Pancreas (tissue), 10 donors: ENCODE measurements around the gene SCML1. TPM values are rescaled to one million over a fixed set of nuclear protein-coding genes. Genes with fewer than 3 reads are reported as not detected.
"Not testable (repeated sequence)": the region's sequence is repeated elsewhere in the genome, so short reads cannot be mapped to it uniquely, and the experiment has no call there.

Experiments
- ATAC-seq, 4 donors: fragments of 200-7000 bp; cut with Tn5 transposase; one replicate each; pipeline versions ENCODE4 v1.8.0 to v1.9.1; 2020; ENCODE audit warnings: mild to moderate bottlenecking in 4 of 4, moderate library complexity in 4 of 4
- DNase-seq, 6 donors: peaks; one replicate each; pipeline ENCODE4 v3.0.0-alpha.2; 2020
- FAIRE-seq: peaks from 2 replicates; lab custom pipeline; 2012; peaks lifted over from hg19 to GRCh38; lab: Jason Lieb, UNC
- H3K27ac ChIP-seq, 4 donors: fragments of 200-600 bp; sonication (generic); 1 replicate in 3 of 4; 2 replicates in 1 of 4; pipeline versions ENCODE4 v1.5.0 to v1.8.0; 2020
- H3K27me3 ChIP-seq, 4 donors: fragments of 200-600 bp; one replicate each; pipeline ENCODE4 v1.8.0; 2021
- H3K36me3 ChIP-seq, 3 donors: fragments of 200-600 bp; sonication (generic) in 1 of 3; one replicate each; pipeline versions ENCODE4 v1.5.0 to v1.8.0; 2020 to 2021
- H3K4me1 ChIP-seq, 3 donors: fragments of 200-600 bp; one replicate each; pipeline ENCODE4 v1.8.0; 2021
- H3K4me3 ChIP-seq, 4 donors: fragments of 200-600 bp; sonication (generic) in 2 of 4; one replicate each; pipeline versions ENCODE4 v1.5.0 to v1.8.0; 2020 to 2021
- H3K9me3 ChIP-seq, 4 donors: fragments of 200-600 bp; one replicate each; pipeline ENCODE4 v1.8.0; 2021
- WGBS, 2 donors: extraction: QIAGEN DNeasy Blood & Tissue Kit; methylation state at CpG; one replicate each; pipeline ENCODE4 v1.1.7; 2013; 5-methylcytosine and 5-hydroxymethylcytosine counted together
- intact Hi-C, 3 donors: fragments of 100-400 bp; cut with DNase I; formaldehyde crosslinking; loops; one replicate each; pipeline versions ENCODE4 v1.11.1 to v1.14.2; 2022
- polyA plus RNA-seq, 2 donors: library from polyadenylated mRNA; stranded (reverse); fragments of 200-250 nt; gene quantifications; one replicate each; pipeline ENCODE4 v1.2.3, GENCODE V29; 2013
- total RNA-seq, 6 donors: library from RNA; stranded (reverse); fragmentation: NEBNext Ultra II Directional in 4 of 6; extraction: Animal tissue kit (Norgen Biotek cat#: 25700) in 4 of 6; gene quantifications; one replicate each; pipeline versions ENCODE4 v1.2.1 to v1.2.4, GENCODE V29; 2021 to 2023
- TF ChIP-seq, protein P1 (sequence below), 4 donors: fragments of 200-600 bp; sonication (generic) in 3 of 4; IDR thresholded peaks; one replicate each; pipeline versions ENCODE4 v1.5.0 to v1.8.0; 2021; ENCODE audit warnings: antibody characterized with exemption in 4 of 4
- donor health status: healthy with polysubstance abuse.
- donor health status: DM: no; HTN: no; CAD: no; lungs with moderate emphysema.
- donor health status: DM: no; HTN: no; CAD: no.
- donor health status: control.
- donor health status: control.
- donor health status: Bipolar disorder and iron deficiency.
- donor health status: DM: yes; HTN: yes; CAD: no.
- donor health status: DM: no; HTN: no; CAD: no.
- donor health status: DM: no; HTN: no; CAD: no.
- donor health status: DM: yes; HTN: yes; CAD: no.

SCML1 gene
- total and polyA plus RNA-seq, 8 donors: 3.8 to 15.5 (median 4.8) TPM

DNA sequence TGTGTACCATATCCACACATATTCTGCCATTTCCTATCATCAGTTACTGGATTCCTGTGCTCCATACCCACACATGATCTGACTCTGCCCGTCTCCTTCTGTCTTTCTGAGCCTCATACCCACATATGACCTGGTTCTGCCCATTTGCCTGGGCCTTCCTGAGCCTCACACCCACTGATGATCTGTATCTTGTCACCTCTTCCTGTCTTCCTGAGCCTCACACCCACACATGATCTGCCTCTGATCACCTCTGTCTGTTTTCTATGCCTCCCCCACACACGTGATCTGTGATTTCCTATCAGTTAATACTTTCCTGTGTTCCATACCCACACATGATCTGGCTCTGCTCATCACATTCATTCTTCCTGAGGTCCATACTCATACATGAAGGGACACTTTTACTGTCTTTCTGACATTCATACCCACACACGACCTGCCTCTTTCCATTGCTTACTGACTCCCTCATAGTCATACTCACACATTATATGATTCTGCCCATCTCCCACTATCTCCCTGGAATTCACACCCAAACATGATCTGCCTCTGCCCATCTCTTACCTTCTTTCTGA is 32.5 kb downstream of the SCML1 start:
- no peaks in the 10 kb centered on the region for H3K4me1 ChIP-seq
- intact Hi-C loops: no loop called here
- H3K27ac ChIP-seq: no peak overlapping the region
- H3K9me3 ChIP-seq: no peaks in the 10 kb centered on the region
- H3K27me3 ChIP-seq: peaks cover 0 to 7% (median 2%) of the 10 kb centered on the region in 4 donors
- no peak overlapping the region for H3K4me3 ChIP-seq
- 49 to 57% methylated on average over 3 of the region's 3 CpGs for WGBS, 2 donors
- FAIRE-seq: no peak
- DNase-seq: no peak
- TF ChIP-seq, protein P1, sequence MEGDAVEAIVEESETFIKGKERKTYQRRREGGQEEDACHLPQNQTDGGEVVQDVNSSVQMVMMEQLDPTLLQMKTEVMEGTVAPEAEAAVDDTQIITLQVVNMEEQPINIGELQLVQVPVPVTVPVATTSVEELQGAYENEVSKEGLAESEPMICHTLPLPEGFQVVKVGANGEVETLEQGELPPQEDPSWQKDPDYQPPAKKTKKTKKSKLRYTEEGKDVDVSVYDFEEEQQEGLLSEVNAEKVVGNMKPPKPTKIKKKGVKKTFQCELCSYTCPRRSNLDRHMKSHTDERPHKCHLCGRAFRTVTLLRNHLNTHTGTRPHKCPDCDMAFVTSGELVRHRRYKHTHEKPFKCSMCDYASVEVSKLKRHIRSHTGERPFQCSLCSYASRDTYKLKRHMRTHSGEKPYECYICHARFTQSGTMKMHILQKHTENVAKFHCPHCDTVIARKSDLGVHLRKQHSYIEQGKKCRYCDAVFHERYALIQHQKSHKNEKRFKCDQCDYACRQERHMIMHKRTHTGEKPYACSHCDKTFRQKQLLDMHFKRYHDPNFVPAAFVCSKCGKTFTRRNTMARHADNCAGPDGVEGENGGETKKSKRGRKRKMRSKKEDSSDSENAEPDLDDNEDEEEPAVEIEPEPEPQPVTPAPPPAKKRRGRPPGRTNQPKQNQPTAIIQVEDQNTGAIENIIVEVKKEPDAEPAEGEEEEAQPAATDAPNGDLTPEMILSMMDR (IDR thresholded peaks at IDR 0.05): no peak
- H3K36me3 ChIP-seq: no peaks in the 10 kb centered on the region
- ATAC-seq: no peak

DNA sequence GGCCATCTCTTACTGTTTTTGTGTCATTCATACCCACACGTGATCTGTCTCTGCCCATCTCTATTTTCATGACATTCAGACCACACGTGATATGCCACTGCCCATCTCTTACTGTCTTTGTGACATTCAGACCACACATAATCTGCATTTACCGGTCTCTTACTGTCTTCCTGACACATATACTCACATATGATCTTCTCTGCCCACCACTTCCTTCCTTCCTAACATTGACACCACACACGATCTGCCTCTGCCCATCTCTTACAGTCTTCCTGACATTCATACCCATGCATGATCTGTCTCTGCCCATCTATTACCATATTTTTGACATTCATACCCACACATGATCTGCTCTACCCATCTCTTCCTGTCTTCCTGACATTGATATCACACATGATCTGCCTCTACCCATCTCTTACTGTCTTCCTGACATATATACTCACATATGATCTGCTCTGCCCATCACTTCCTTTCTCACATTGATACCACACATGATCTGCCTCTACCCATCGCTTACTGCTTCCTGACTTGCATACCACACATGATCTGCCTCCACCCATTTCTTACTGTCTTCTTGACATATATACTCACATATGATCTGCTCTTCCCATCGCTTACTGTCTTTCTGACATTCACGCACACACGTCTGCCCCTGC is 36.1 kb downstream of the SCML1 start:
- DNase-seq (no peak), ATAC-seq (no peak), FAIRE-seq (no peak)
- TF ChIP-seq, protein P1 (IDR thresholded peaks at IDR 0.05): no peak
- H3K4me3 ChIP-seq: no peak overlapping the region
- 61 to 66% methylated on average over 8 of the region's 8 CpGs for WGBS, 2 donors
- no peaks in the 10 kb centered on the region for H3K4me1 ChIP-seq
- peaks cover 0 to 7% (median 2%) of the 10 kb centered on the region in 4 donors for H3K27me3 ChIP-seq
- no peaks in the 10 kb centered on the region for H3K9me3 ChIP-seq
- H3K27ac ChIP-seq: no peak overlapping the region
- intact Hi-C loops: no loop called here
- H3K36me3 ChIP-seq: no peaks in the 10 kb centered on the region

DNA sequence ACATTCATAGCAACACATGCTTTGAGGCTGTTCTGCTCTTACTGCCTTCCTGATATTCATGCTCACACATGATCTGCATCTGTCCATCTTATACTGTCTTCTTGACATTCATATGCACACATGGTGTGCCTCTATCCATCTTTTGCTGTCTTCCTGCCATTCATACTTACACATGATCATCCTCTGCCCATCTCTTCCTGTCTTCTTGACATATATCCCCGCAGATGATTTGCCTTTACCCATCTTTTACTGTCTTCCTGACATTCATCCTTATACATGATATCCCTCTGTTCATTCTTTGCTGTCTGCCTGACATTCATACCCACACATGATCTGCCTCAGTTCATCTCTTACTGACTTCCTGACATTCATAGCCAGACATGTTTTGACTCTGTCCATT is 36.8 kb downstream of the SCML1 start:
- no peaks in the 10 kb centered on the region for H3K4me1 ChIP-seq
- no peak overlapping the region for H3K4me3 ChIP-seq
- no peak for ATAC-seq
- H3K27me3 ChIP-seq: peaks cover 0 to 7% (median 2%) of the 10 kb centered on the region in 4 donors
- FAIRE-seq: no peak
- DNase-seq: no peak
- H3K36me3 ChIP-seq: no peaks in the 10 kb centered on the region
- no peak overlapping the region for H3K27ac ChIP-seq
- TF ChIP-seq, protein P1 (IDR thresholded peaks at IDR 0.05): no peak
- H3K9me3 ChIP-seq: no peaks in the 10 kb centered on the region
- intact Hi-C loops: no loop called here
- WGBS, 2 donors: 68 to 76% methylated on average over 1 of the region's 1 CpG

DNA sequence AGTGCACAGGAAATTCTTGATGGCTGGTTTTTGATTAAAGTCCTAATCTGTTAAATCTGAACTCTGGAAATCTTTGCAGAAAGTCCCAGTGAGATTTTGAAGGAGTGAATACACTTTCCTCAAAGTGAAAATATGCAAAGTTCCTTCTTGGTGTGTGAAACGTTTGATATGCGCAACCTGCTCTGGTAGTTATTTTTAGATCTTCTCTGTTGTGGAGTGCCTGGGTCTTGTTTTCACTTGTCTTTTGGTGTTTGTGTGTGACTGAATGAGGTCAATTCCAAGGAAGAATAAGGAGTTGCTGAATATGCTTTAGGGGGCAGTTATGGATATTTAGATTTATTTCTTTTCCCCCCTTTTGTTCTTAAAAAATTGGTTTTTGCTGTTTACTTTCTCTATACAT is 41.7 kb downstream of the SCML1 start:
- WGBS, 2 donors: 39% methylated on average over 2 of the region's 2 CpGs
- Histone ChIP-seq H3K36me3 (no peaks in the 10 kb centered on the region), H3K4me1 (no peaks in the 10 kb centered on the region), H3K27me3 (peaks cover 0 to 2% (median 0%) of the 10 kb centered on the region in 4 donors), H3K9me3 (no peaks in the 10 kb centered on the region), H3K4me3 (no peak overlapping the region), H3K27ac (no peak overlapping the region)
- ATAC-seq: no peak
- intact Hi-C loops: no loop called here
- no peak for DNase-seq
- no peak for FAIRE-seq
- TF ChIP-seq, protein P1 (IDR thresholded peaks at IDR 0.05): no peak

DNA sequence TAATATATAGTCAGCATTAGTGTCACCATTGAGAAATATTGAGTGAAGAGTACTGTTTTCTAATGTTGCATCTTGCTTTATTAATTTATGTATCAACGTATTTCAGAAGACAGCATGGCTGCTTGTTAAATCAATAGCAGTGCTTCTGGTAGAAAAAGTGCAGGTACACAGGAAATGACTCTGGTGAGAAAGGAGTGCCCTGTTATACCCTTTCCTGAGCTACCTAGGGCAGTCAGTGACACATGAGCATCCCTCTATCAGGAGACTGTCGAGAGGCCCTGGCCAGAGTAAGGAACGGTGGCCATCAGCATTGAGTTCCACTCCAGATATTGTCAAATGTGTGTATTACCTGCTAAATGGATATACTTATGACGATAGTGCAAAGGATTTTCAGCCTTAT is 42.1 kb downstream of the SCML1 start:
- FAIRE-seq (no peak), DNase-seq (no peak), ATAC-seq (no peak)
- Histone ChIP-seq H3K36me3 (no peaks in the 10 kb centered on the region), H3K4me3 (no peak overlapping the region), H3K9me3 (no peaks in the 10 kb centered on the region), H3K4me1 (no peaks in the 10 kb centered on the region), H3K27ac (no peak overlapping the region), H3K27me3 (no peaks in the 10 kb centered on the region)
- 77 to 87% methylated on average over 4 of the region's 4 CpGs for WGBS, 2 donors
- TF ChIP-seq, protein P1 (IDR thresholded peaks at IDR 0.05): no peak
- intact Hi-C loops: no loop called here

DNA sequence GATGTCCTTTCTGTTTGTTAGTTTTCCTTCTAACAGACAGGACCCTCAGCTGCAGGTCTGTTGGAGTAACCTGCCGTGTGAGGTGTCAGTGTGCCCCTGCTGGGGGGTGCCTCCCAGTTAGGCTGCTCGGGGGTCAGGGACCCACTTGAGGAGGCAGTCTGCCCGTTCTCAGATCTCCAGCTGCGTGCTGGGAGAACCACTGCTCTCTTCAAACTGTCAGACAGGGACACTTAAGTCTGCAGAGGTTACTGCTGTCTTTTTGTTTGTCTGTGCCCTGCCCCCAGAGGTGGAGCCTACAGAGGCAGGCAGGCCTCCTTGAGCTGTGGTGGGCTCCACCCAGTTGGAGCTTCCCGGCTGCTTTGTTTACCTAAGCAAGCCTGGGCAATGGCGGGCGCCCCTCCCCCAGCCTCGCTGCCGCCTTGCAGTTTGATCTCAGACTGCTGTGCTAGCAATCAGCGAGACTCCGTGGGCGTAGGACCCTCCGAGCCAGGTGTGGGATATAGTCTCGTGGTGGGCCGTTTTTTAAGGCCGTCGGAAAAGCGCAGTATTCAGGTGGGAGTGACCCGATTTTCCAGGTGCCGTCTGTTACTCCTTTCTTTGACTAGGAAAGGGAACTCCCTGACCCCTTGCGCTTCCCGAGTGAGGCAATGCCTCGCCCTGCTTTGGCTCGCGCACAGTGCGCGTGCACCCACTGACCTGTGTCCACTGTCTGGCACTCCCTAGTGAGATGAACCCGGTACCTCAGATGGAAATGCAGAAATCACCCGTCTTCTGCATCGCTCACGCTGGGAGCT is 49.5 kb downstream of the SCML1 start:
- H3K36me3 ChIP-seq, FAIRE-seq, H3K4me1 ChIP-seq, H3K27ac ChIP-seq, H3K9me3 ChIP-seq, DNase-seq, intact Hi-C loops, ATAC-seq, H3K4me3 ChIP-seq: not testable (repeated sequence)
- 49 to 51% methylated on average over 20 to 26 of the region's 31 CpGs for WGBS, 2 donors
- H3K27me3 ChIP-seq: peaks cover 0 to 13% (median 0%) of the 10 kb centered on the region in 4 donors
